Activated CD4-positive, alpha-beta T cell treated with anti-CD3 and anti-CD28 coated beads, Interleukin-2, amount 50 U/mL, for 48 hours (primary cell): ENCODE measurements around the gene PTPN20.
"Not testable (repeated sequence)": the region's sequence is repeated elsewhere in the genome, so short reads cannot be mapped to it uniquely, and the experiment has no call there.

Experiments used
- DNase-seq, 2 experiments: peaks; one replicate each; pipeline ENCODE4 v3.0.0-alpha.2; 2020

PTPN20 gene

DNA sequence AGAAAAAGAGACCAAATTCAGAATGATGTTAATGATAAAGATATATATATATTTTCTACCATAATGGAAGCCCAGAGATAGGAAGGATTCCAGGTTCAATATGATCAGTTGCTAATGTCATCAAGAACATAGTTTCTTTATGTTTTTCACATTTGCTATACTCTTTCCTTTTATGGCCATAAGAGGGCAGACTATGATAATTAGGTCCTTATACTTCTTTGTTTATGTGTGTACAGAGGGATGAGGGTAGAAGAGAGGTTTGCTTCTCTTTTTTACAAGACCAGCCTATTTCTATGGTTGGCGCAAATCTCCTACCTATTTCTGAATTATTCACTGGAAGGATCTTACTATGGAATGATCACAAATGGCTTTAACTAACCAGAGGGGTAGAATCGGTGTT, 52.1 kb downstream of the PTPN20 start:
- DNase-seq, result not testable (repeated sequence)

DNA sequence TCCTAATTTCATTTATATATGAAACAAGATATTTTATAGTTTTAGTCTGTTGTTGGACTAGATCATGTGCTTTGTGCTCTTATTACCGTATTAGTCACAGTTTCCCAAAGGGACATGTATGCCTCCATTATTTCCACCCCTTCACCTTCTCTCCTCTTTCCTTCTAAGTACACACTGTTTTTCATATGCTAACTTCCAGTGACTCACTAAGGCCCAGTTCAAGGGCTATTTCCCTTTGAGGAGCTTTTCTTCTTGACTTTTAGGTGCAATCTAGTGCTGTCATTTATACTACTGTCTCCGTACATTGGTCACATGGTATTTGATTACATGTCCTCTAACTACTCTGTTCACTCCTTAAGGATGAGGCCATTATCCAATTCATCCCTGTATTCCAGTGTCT, 55.8 kb downstream of the PTPN20 start:
- not testable (repeated sequence) for DNase-seq

DNA sequence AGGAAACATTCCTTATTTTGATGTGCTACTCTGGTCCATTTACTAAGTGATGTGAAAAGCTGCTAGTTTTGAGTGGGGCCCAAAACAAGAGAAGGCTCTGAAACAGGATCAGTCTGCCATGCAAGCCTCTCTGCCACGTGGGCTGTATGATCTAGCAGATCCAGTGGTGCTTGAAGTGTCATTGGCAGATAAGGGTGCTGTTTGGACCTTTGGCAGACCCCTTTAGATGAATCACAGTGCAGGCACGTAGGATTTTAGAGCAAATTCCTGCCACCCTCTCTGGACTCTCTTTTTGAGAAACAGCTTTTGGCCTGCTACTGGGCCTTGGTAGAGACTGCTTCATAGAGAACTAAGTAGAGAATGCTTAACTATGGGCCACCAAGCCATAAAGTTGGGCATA, 69.0 kb downstream of the PTPN20 start:
- not testable (repeated sequence) for DNase-seq

DNA sequence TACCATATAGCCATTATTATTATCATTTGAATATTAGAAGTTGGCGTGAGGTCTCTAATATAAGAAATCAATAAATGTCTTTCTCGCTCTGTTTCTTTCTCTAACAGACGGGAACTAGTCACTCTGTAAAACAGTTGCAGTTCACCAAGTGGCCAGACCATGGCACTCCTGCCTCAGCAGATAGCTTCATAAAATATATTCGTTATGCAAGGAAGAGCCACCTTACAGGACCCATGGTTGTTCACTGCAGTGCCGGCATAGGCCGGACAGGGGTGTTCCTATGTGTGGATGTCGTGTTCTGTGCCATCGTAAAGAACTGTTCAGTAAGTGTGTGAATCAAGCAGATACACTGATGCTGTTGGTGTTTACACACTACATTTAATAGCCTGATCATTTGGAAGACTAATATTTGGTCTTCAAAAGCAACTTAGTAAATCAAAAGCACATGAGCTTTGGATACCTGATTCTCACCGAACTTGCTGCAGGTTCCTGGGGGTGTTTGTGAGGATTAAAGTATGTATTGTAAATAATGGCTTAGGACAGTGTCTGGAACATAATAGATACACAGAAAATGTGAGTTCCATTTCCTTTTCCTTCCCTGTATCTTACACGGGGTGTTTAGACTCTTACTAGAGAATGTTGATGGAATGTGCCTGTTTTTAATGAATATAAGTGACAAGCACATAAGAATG, 76.2 kb downstream of the PTPN20 start:
- not testable (repeated sequence) for DNase-seq

DNA sequence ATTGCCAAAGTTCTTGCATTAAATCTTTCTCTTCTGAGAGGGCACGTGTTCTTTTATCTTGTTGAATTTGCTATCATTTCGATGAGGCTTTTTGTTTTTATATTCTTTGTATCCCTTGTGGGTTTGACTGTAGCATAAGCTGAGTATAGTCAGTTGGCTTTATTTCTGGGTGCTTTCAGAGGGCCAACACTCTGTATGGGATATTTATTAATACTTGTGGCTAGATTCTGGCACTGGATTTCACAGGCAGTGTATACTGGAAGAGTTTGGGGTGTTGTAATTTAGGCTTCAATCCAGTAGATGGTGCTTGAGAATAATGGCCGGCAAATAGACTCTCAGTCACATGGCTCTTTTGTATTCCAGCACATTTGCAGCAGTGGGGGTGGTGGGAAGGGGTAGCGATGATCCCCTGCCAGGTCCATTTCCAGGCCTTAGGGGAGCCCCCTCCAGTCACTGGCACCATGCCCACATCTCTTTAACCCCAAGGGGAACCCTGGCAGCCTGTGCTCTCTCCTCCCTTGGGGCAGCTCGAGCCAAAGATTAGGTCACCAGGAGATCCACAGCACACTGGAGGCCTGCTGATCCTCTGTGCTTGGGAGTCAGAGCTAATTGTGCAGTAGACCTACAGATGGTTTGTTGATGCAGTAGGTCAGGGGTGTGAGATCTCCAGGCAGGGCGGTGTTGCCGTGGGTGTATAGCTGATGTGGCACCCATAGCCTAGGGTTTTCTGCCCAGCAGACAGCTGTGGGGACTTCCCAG, 81.8 kb downstream of the PTPN20 start:
- DNase-seq, result no peak

DNA sequence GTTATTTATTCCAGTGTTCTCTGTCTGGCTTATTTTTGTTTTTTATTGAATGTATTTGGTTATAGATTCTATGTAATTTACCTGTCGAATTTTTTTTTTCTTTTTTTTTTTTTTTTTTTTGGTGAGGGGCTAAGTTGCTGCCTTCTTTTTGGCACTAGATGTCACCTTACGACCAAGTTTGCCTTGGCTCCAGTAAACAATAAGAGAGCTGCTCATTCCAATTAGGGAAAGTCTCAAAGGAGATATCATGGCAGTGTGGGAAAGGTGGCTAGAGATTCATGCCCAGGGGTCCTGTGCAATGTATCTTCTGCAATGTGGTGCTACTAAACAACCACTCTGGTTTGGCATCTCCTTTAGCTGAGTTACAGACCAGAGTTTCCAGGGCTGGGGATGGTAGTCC, 84.0 kb downstream of the PTPN20 start:
- no peak for DNase-seq

DNA sequence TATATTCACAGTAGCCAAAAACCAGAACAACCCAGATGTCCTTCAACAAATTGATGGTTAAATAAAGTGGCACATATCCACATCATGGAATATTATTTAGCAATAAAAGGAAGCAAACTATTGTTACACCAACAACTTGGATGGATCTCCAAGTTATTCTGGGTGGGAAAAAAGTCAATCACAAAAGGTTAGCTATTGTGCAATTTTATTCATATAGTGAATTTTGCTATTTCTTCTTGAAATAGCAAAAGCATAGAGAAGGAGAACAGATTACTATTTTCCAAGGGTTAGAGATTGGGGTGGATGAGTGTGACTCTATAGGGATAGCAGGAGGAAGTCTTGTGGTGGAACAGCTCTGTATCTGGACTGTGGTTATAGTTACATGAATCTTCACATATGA, 87.0 kb downstream of the PTPN20 start:
- DNase-seq, result no peak

DNA sequence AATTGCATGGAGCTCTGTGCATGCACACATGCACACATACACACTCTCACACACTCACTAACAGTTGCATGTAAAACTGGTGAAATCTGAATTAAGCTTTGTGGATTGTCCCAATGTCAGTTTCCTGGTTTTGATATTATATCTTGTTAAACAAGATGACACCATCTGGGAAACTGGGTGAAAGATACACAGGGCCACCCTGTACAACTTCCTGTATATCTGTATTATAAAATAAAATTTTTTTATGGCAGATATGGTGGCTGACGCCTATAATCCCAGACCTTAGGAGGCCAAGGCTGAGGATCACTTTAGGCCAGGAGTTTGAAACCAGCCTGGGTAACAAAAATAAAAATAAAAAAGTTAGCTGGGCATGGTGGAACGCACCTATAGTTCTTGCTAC, 87.4 kb downstream of the PTPN20 start:
- DNase-seq, result no peak

DNA sequence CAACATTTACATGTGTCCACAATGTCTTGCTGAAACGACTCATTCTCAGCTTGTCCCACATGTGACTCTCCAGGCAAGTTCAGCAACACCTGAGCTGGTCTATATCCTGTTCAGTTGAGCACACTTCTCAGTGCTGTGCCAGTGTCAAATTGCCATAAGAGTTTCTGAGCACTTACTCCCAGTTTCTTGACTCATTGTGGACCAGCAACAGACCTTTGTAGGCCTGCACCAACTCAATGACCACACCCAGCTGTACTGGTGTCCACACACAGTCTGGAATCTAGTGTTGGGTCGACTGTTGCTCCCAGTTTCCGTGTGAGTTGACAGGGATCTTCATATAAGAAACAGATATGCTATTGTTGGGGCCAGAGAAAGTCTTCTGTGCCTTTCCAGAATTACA, 88.0 kb downstream of the PTPN20 start:
- DNase-seq, result no peak

DNA sequence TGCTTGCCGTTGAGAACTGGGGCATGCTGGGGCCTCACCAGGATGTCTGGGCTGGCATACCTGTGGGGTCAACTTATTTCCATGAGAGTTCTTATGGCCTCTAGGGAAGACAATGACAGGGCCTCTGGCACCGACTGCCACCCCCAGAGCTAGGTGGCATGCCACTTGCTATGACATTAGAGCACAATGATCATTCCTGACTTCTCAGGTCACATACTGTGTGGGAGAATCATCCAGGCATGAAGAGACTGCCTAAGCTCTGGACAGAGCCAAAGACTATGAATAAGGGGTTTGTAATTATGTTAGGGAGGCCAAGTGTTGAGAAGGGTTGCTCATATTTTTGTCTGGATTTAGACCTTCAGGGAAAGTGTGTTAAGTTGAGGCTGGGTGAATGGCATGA, 97.5 kb downstream of the PTPN20 start:
- DNase-seq, result no peak

DNA sequence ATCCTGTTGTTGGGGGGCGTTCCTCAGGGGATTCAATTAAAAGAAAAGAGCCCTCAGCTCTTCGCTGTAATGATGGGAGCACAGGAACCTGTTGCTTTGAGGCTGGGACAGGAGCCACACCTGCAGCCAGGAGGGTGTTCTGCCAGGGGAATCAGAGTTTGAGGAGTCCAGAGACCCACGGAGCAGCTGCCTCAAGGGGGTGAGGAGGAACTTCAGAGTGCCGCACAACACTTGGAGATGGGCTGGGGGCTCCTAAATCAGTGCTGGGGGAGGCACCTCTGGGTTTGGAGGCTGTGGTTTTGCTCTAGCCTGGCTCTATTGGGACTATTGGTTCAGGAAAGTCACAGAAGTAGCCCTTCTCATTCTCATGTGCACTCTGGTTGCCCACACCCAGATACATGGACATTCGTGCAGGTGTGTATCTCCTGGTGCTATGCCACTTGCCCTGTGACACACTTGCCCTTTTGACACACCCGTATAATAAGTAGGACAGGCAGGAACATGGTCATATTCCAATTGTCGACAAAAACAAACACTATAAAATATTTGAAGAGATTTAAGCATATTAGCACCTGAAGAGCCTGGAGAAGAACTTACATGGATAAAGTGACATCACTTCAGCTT, 98.1 kb downstream of the PTPN20 start:
- DNase-seq, result no peak

DNA sequence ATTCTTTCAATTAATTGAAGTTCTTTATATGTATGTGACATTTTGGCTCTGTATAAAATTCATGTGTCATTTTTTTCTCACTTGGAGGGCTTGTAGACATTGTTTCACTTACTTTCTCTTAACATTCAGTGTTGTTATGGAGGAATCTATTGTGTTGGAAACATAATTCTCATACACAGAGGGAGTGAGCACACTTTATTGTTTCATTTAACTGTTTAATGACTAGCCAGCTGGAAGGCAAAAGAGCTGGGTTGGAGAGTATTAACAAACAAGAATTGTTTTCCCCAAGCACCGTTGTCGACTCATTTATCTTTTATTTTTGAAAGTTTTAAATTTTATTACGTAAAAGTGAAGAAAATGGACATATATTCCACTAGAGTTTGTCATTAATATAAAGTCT, 98.8 kb downstream of the PTPN20 start:
- no peak for DNase-seq

DNA sequence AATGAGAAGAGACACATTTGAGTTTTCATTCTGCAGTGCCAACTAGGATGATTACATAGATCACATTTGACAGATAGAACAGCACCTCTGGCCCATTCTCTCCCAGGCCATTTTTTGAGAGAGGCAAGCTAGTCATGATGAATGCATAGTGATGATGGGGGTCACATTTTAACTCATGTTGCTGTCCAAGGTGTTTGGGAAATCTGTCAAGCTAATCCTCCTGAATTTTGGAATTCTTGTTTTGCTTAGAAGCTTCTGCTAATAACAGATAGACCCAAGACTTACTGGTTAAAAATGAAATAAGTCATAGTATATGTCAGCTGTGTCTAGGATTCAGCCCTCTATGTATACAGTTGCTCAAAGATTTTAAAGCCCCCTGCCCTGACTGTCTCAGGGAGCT, 101.0 kb downstream of the PTPN20 start:
- DNase-seq, result no peak

DNA sequence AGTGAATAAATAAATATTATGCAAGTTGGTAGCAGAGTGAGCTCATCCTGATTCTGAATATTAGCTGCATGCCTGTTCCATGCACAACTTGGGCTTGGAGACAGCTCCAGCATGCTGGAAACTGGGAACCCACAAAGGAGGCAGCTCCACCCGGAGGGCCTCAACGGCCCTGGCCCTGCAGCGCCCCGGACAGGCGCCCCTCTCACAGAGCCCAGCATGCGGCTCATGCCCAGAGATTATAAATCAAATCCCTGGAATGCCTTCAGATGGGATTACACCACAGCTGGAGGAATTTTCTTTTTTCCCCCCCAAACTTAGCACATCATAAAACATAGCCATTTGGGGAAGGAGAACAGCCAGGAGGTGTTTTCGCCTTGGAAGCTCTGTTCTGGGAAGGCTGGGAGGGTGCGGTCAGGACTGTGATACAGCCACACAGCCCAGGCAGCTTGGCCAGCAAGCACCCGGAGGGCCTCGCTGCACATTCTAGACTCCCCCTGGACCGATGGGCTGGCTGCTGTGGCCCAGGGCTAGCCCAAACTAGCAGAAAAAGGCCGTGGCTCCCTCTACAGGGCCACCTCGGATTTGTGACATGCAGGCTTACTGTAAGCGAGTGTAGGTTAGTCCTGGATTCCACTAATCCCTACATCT, 102.4 kb downstream of the PTPN20 start:
- no peak for DNase-seq

DNA sequence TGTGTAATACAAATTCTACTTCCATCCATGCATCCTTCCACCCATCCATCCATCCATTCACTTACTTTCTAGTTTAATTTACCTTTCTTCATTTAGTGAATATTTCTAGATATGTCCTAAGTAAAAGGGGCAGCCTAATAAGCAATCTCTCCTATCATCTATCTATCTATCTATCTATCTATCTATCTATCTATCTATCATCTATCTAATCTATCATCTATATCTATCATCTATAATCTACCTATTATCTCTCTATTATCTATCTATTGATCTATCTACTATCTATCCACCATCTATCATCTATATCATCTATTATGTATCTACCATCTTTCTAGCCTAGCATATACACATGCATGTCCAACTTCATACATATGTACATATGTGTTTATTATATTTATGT, 104.2 kb downstream of the PTPN20 start:
- no peak for DNase-seq

DNA sequence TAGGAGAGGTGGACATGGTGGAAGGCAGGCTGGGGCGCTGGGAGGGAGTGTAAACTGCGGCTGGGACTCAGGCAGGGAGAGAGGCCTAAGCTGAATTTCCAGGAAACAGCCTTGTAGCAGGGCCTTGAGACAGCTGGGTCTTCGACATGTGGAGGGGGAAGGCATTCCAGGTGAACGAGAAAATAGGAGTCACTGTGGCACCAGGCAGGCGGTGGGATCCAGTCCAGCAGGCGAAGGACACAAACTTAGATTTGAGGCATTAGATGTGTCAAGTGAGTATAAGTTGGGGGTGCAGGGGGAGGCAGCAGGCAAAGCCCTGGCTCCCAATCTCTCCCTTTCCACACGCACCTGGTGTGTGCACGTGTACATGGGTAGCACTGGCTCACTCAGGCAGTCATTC, 105.3 kb downstream of the PTPN20 start:
- no peak for DNase-seq

DNA sequence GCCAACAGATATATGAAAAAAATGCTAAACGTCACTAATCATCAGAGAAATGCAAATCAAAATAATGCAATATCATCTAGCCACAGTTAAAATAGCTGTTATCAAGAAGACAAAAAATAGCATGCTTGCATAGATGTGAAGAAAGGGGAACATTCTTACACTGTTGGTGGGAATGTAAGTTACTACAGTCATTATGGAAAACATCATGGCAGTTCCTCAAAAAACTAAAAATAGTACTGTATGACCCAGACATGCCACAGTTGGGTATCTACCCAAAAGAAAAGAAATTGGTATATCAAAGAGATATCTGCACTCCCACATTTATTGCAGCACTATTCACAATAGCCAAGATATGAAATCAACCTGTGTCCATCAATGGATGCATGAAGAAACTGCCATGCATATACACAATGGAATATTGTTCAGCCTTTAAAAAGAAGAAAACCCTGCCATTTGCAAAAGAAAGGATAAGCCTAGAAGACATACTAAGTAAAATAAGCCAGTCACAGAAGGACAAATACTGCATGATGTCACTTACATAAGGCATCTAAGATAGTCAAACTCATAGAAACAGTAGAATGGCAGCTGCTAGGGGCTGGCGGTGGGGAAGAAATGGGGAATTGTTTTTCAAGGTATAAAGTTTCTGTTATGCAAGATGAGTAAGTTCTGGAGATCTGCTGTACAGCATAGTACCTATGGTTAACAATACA, 107.0 kb downstream of the PTPN20 start:
- DNase-seq, result no peak

DNA sequence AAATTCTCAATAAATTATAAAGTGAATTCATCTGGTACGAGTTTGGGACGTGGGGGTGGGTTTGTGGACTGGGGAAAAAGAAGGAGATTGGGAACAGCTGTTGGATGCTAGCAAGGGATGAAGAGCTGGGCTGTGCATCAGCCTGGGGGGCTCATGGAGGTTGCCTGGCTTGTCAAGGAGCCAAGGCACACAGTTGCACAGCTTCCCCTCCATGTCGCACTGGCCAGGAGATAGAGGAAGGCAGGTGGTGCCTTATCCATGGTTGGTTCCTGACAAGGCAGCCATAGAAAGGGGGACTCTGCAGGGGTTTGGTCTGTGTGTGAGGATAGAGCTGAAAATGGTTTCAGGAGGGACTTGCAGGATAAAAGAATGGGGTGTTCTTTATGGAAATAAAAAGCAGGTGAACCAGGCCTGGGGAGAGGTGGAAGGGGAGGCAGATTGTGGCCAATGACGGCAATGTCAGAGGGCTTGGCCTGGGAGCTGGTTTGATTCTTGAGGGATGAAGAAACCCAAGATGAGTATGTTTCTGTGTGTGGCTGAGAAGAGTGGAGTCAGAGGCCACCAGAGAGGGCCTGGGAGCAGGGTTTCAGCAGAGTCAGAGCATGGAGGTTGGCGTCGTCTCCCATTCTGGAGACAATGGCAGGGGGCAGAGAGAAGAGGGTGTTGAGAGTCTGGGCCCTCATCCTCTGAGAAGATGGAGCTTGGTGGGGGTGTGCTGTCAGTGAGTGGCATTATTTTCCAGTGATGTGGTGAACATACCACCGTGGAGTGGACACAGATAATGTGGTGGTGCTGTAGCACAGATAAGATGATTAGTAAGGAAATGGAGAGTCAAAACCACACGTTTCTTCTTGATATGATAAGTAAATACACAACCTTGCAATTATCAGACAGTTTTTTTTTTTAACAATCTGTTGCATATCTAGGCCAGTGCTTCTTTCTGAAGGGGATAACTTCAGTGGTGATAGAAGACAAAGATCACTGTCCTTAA, 108.2 kb downstream of the PTPN20 start:
- no peak for DNase-seq

DNA sequence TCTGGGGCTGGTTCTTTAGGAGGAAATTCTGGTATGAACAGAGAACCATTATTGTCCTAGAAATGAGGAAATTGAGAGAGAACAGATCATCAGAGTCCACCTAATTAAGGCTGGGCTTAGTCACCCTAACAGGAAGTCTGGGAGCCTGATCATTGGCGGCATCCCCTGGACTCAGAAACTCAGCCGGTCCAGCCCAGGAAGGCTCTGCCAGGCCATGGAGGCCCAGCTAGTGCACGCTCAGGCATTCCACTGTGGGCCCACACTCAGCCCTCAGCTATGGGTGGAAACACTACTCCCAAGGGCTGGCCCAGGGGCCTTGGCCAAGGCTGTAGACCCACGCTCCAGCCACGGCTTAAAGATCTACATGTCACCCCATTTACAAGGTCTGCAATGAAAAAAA, 109.2 kb downstream of the PTPN20 start:
- no peak for DNase-seq

DNA sequence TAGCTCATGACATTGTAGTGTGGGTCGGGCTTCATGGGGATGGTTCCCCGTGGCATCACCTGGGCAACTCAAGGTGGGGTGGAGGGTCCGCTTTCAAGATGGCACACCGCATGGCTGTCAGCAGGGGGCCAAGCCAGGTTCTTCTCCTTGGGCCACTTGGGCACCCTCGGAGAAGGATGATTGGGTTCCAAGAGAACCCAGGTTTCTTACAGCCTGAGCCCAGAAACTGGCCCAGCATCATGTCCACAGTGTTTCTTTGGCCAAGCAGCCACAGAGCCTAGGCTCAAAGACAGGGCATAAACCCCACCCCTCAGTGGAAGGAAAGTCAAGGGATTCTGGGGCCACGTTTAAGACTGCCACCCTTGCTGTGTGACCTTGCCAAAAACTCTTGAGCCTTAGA, 110.6 kb downstream of the PTPN20 start:
- no peak for DNase-seq

DNA sequence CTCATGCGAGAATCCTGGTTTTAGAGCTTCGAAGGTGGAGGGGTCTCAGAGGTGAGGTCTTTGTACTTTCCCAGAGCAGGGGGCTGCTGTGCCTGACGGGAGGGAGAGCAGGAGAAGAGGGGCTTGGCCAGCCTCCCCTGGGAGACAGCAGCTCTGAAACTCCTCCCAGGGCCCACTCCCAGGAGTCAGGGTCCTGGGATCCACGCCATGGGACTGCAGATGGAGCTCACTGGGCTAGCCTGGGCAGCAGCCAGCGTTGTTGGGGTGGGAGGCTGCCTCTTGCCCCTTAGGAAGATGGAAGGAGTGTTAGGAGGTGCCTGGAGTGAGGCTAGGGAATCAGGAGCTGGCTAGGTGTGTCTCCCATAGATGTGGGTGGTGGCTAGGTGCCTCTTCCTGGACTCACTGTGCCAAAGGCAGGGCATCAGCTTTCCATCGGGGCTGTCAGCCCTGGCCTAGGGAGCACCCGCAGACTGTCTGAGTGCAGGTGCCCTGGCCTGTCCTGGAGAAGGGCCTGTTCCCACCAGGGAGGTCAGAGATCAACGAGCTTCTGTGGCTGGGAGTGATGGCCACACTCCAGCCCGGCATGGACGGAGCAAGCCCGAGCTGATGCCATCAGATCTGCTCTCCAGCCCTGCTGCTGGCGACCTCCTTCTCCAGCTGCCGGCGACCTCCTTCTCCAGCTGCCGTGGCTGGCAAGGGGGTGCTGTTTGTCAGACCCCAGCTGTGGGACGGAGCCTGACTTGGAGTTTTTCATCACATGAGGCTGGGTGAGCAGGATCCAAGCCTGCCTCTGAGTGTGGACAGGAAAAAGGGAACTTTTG, 111.3 kb downstream of the PTPN20 start:
- no peak for DNase-seq
